ENCODE results near the gene SH3BGR. TPM values are rescaled to one million over a fixed set of nuclear protein-coding genes. Genes with fewer than 3 reads are reported as not detected.
"Not testable (repeated sequence)": the region's sequence is repeated elsewhere in the genome, so short reads cannot be mapped to it uniquely, and the experiment has no call there.

SH3BGR gene
- 1.5 TPM for polyA plus RNA-seq

DNA sequence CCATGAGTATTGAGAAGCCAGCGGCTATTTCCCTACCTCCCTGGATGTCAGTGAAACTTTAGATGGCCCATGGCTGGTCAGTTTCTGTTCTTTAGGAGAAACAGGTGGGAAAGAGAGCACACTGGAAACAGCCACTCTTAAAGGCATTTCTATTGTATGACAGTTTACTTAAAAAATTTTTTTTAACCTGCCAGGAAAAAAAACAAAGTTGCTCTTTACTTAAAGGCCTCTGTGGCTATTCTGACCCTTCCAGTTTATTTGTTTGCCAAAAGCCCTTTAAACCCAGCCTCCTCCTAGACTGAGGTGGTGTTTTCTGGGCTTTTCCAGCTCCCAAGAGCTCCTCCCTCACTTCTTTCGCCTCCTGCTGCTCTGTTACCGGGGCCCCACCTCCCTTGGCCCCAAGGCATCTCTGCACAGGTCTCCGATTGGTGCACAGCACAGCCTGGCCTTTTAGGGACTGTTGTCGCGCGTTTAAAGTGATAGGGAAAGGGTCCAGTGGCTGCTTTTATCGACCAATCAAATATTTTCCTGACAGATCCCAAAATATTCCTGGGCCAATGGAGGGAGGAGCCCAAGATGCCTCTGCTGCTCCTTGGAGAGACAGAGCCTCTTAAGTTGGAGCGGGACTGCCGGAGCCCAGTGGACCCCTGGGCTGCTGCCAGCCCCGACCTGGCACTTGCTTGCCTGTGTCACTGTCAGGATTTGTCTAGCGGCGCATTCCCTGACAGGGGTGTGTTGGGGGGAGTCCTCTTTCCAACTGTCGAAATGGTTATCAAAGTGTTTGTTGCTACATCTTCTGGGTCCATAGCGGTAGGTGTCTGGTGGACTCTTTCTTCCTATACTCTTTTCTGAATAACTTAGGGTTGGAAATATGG lies at the start of gene SH3BGR:
Gene SH3BGR (plus strand): TSS at position 639 of the 875 bp plus-strand sequence. CDS start 127 bp downstream, at position 766.
- no peaks in the 10 kb centered on the region for H3K36me3 Mint-ChIP-seq
- no peaks in the 10 kb centered on the region for H3K27me3 Mint-ChIP-seq
- peak within 1 kb of the TSS in 1 of 4 donors; percentile 35 for H3K4me3 Mint-ChIP-seq
- no peak within 1 kb of the TSS for H3K27ac Mint-ChIP-seq
- H3K9me3 Mint-ChIP-seq: no peaks in the 10 kb centered on the region
- peaks cover 0 to 1% (median 0%) of the 10 kb centered on the region in 3 donors for H3K4me1 Mint-ChIP-seq

DNA sequence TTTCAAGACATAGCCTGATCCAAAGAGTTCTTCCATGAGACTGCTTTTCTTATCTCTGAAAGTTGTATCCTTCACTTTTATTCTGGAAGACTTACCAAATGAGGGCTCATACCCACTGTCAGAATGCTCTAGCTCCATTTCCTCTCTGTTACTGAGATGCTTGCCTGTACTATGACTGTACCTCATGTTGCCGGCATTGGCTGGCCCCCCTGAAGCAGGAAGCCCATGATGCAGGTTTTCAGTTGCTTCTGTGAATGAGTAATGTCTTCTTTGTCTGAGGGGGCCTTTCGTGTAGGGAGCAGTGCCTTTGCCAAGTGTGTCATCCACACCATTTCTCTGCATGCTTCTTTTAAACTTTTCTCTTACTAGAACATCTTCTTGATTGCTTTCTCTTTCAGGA lies 45.7 kb upstream of the SH3BGR start:
- no peaks in the 10 kb centered on the region for H3K27me3 Mint-ChIP-seq
- H3K4me3 Mint-ChIP-seq: peak overlapping the region in 1 of 4 donors; percentile 19
- peaks cover 7% of the 10 kb centered on the region for H3K36me3 Mint-ChIP-seq
- H3K9me3 Mint-ChIP-seq: no peaks in the 10 kb centered on the region
- no peaks in the 10 kb centered on the region for H3K4me1 Mint-ChIP-seq
- no peak overlapping the region for H3K27ac Mint-ChIP-seq

DNA sequence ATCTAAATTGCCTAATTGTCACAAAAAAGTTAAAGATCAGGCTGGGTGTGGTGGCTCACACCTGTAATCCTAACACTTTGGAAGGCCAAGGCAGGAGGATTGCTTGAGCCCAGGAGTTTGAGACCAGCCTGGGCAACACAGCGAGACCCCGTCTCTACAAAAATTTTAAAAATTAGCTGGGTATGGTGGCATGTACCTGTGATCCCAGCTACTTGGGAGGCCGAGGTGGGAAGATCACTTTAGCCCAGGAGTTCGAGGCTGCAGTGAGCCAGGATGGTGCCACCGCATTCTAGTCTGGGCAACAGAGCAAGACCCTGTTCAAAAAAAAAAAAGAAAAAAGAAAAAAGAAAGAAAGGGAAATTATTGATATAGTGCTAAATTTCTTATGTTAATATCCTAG lies 32.6 kb upstream of the SH3BGR start:
- not testable (repeated sequence) for H3K9me3 Mint-ChIP-seq, H3K27me3 Mint-ChIP-seq

DNA sequence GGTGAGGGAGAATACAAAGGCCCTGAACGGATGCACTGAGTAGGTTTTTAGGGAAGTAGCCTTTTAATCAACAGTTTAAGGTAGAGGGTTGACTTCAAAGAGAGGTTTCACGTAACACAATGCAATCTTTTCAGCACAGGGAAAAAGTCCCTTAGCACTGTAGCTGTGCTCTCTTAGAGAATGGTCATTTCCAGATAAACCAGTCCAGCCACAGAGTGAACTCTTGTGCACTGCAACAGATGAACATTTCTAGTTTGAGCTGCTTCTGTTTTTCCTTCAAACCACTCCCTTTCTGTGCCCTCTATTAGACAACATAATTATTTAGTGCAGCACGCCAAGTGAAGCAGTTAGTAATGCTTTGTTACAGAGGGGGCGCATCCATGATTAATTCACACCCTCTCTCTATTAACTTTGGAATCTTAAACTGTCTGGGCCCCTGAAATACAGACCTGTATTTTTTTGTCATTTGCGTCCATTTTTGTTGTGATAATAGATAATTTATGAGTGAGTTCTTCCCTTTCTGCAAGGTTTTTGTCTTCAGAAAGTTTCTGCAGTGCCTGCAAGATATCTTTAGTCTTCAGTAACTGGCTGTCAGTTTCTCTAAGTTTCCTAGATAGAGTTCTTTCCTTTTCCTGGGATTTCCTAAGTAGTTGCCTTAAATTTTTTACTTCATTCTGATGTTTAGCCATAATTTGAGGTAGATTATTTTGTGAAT lies 29.1 kb upstream of the SH3BGR start:
- peaks cover 0 to 1% (median 0%) of the 10 kb centered on the region in 3 donors for H3K4me1 Mint-ChIP-seq
- H3K9me3 Mint-ChIP-seq: no peaks in the 10 kb centered on the region
- no peak overlapping the region for H3K27ac Mint-ChIP-seq
- H3K27me3 Mint-ChIP-seq: no peaks in the 10 kb centered on the region
- no peaks in the 10 kb centered on the region for H3K36me3 Mint-ChIP-seq
- no peak overlapping the region for H3K4me3 Mint-ChIP-seq

More for the DNA sequence above, 32.6 kb upstream of the SH3BGR start:
- H3K27ac Mint-ChIP-seq, H3K4me1 Mint-ChIP-seq, H3K4me3 Mint-ChIP-seq, H3K36me3 Mint-ChIP-seq: not testable (repeated sequence)

DNA sequence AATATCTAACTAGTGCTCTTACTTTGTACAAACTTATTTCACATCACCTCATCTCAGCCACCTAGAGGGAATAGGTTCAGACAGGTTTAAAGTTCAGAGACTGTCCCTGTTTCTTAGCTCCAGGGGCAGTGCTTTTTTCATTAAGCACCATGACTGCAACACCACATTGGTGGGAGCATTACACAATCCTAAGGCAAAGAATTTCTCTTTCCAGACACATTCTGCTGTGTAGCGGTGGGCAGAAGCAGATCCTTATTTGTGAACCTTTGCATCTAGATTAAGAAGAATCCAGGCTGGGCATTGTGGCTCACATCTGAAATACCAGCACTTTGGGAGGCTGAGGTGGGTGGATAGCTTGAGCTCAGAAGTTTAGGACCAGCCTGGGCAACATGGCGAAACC lies 22.3 kb upstream of the SH3BGR start:
- Mint-ChIP-seq H3K27me3 (peaks cover 8% of the 10 kb centered on the region), H3K36me3 (no peaks in the 10 kb centered on the region), H3K4me1 (peaks cover 0 to 4% (median 1%) of the 10 kb centered on the region in 3 donors), H3K27ac (no peak overlapping the region), H3K4me3 (no peak overlapping the region), H3K9me3 (no peaks in the 10 kb centered on the region)

DNA sequence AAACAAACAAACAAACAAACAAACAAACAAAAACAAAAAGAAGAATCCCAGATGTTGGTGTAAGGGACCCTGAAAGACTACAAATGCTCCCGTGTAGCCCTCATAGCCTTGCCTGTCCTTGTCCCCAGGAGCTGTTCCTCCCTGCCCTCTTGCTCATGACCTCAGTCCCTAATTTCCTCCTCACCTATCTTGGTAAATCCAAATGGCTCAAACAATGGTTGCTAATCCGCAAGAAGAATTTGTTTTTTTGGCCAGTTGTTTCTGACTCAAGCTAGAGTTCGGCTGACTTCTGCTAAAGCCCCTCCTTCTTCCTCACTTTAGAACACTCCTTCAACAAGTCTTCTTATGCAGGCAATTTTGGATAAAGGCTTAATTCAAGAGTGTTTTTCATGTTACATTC lies 21.8 kb upstream of the SH3BGR start:
- Mint-ChIP-seq H3K36me3 (no peaks in the 10 kb centered on the region), H3K4me1 (peaks cover 0 to 4% (median 1%) of the 10 kb centered on the region in 3 donors), H3K27ac (no peak overlapping the region), H3K4me3 (no peak overlapping the region), H3K9me3 (no peaks in the 10 kb centered on the region), H3K27me3 (peaks cover 8% of the 10 kb centered on the region)

DNA sequence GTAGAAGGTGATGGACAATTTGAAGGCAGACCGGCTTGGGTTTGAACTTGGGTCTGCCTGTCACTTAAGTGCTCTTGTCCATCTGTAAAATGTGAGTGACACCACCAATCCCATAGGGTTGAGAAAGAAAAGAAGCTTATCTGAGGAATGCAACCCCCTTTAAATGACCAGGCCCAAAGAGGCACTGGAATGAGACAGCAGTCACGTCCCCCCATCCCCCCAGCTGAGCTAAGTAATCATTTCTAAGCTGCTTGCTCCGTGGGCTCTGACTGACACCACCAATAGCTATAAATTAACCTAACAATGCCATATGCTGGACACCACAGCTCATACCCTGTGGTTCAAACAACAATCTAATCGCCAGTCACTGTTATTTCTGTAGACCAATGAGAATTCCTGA lies 21.3 kb upstream of the SH3BGR start:
- peaks cover 0 to 4% (median 1%) of the 10 kb centered on the region in 3 donors for H3K4me1 Mint-ChIP-seq
- H3K4me3 Mint-ChIP-seq: peak overlapping the region in 1 of 4 donors; percentile 49
- no peaks in the 10 kb centered on the region for H3K36me3 Mint-ChIP-seq
- no peak overlapping the region for H3K27ac Mint-ChIP-seq
- H3K9me3 Mint-ChIP-seq: no peaks in the 10 kb centered on the region
- peaks cover 8% of the 10 kb centered on the region for H3K27me3 Mint-ChIP-seq

DNA sequence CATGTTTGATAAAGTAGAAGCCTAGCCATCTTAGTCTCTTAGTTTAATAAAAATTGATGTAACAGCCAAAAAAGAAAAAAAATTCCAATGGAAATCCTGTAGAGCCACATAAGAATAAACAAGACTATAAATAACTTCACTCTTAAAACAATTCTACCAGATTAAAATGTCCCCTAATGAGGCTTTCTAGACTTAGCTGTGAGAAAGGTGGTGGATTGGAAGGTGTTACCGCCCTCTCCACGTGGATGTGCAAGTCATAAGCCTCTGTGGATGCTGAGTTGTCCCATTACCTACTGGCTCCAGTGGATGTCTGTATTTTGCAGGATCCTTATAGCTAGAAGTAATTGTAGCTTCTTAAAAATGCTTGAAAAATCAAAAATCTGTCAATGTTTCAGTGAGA lies 20.8 kb upstream of the SH3BGR start:
- H3K27ac Mint-ChIP-seq: no peak overlapping the region
- no peaks in the 10 kb centered on the region for H3K9me3 Mint-ChIP-seq
- H3K4me3 Mint-ChIP-seq: peak overlapping the region in 1 of 4 donors; percentile 49

DNA sequence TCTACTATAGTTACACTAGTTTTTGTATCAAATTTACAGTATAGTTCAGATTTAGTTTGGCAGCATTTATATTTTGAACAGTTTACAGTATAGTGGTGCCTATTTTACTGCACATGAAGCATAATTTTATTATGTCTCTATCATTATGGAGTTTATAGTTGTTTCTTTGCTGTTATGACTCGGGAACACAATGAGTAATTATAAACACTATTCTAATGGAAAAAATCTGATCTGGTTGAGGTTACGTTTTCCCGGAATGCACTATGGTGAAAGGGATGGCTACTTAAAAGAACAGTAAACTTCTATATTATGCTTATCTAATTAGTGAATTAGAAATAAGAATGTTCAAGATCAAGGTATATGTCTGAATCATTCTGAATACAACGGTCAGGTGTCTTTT lies 16.8 kb upstream of the SH3BGR start:
- H3K36me3 Mint-ChIP-seq: no peaks in the 10 kb centered on the region
- H3K4me1 Mint-ChIP-seq: no peaks in the 10 kb centered on the region
- H3K27ac Mint-ChIP-seq: peak overlapping the region in 1 of 3 donors; percentile 13
- H3K4me3 Mint-ChIP-seq: no peak overlapping the region
- peaks cover 0 to 4% (median 0%) of the 10 kb centered on the region in 3 donors for H3K9me3 Mint-ChIP-seq
- H3K27me3 Mint-ChIP-seq: peaks cover 8% of the 10 kb centered on the region

More for the DNA sequence above, 20.8 kb upstream of the SH3BGR start:
- Mint-ChIP-seq H3K27me3 (peaks cover 8% of the 10 kb centered on the region), H3K4me1 (peaks cover 0 to 4% (median 1%) of the 10 kb centered on the region in 3 donors), H3K36me3 (no peaks in the 10 kb centered on the region)

DNA sequence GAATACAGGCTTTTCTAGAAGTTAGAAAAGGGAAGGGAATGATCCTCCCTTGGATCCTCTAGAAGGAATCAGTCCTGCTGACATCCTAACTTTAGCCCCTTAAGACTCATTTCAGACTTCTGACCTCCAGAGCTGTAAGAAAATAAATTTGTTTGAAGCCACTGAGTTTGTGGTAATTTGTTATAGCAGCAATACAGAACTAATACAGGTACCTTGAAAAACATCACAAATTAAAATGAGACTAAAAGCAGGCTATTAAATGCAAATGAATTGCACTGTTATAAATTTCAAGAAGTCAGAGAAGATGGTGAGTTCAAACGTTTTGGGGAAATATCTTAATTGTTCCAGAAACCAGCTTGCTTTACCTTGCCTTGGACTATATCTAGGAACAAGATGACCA lies 12.5 kb upstream of the SH3BGR start:
- peaks cover 0 to 4% (median 0%) of the 10 kb centered on the region in 3 donors for H3K9me3 Mint-ChIP-seq
- no peak overlapping the region for H3K4me3 Mint-ChIP-seq
- peaks cover 0 to 8% (median 0%) of the 10 kb centered on the region in 3 donors for H3K4me1 Mint-ChIP-seq
- H3K36me3 Mint-ChIP-seq: no peaks in the 10 kb centered on the region
- H3K27ac Mint-ChIP-seq: no peak overlapping the region
- peaks cover 11% of the 10 kb centered on the region for H3K27me3 Mint-ChIP-seq

DNA sequence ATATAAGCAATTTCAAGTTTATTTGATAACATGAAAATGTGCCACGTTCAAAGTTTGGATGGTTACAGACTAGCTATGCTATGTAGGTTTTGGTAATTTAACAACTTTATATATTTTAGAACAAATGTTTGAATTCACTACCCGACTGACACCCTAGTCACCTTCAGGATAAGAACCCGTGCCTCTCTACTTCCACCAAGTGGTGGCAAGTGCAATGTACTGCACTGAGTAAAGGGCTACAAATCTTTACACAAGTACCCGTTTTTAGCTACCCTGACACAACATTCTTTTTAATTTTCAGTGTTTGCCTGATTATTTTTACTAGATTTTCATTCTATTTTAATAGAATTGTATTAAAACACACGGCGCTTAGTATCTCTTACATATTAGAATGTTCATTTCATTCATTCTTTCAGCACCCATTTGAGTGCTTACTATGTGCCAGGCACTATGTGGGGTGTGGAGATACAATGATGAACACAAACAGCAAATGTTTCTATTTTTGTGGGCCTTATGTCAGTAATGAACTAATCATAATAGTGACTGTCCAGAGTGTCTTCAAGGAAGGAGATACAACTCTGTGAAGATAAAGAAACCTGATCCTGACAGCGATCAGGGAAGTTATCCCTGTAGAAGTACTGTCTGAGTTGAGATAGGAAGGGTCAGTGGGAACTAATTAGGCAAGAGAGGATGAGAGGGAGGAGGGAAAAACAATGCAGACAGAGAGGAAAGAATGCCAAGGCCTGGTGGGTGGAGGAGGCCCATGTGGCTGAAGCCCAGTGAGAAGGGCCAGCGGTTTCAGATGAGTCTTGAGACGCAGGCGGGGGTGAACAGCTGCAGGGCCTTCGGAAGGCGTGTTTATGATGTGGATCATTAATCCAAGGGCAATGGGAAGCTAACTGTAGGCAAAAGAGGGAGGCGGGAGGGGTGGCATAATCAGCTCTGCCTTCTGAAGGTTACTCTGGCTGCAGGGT lies 10.0 kb upstream of the SH3BGR start:
- Mint-ChIP-seq H3K27me3 (peaks cover 11% of the 10 kb centered on the region), H3K27ac (peak overlapping the region in 2 of 3 donors; percentile 61 to 75), H3K4me1 (peaks cover 10 to 16% (median 10%) of the 10 kb centered on the region in 3 donors), H3K36me3 (no peaks in the 10 kb centered on the region), H3K9me3 (peaks cover 0 to 4% (median 0%) of the 10 kb centered on the region in 3 donors), H3K4me3 (peak overlapping the region in 1 of 4 donors; percentile 89)

DNA sequence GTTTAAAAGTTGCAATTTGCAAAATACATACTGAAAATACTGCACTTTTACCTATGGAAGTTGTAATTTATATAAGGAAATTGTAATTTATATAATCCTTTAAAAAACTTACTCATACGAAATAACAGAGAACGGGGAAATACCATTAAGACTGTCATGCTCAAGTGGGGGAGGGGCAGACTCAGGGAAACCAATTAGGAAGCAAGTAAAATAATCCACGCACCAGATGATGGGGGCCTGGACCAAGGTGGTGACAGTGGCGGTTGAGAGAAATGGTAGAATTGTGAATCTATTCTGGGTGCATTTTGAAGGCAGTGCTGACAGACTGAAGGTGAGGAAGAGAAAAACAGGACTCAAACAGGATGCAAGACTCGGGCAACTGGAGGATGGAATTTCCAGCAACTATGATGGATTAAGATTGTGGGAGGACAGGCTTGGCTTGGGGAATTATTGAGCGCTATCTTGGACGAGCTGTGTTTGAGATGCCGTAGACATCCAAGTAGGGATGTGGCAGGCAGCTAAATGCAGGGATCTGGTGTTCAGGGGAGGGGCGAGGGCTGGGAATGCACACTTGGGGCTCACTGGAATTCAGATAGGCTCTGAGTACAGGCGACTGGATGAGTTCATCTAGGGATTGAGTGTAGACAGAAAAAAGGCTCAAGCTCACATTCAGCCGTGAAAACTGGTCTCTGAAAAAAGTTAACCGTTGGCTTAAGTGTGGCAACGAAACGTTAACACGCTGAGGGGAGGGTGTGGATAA lies 7.2 kb upstream of the SH3BGR start:
- peaks cover 11% of the 10 kb centered on the region for H3K27me3 Mint-ChIP-seq
- peak overlapping the region; percentile 89 to 99 (median 96) for H3K4me3 Mint-ChIP-seq
- H3K4me1 Mint-ChIP-seq: peaks cover 10 to 16% (median 10%) of the 10 kb centered on the region in 3 donors
- peak overlapping the region; percentile 91 to 98 (median 92) for H3K27ac Mint-ChIP-seq
- H3K9me3 Mint-ChIP-seq: no peaks in the 10 kb centered on the region
- H3K36me3 Mint-ChIP-seq: no peaks in the 10 kb centered on the region

DNA sequence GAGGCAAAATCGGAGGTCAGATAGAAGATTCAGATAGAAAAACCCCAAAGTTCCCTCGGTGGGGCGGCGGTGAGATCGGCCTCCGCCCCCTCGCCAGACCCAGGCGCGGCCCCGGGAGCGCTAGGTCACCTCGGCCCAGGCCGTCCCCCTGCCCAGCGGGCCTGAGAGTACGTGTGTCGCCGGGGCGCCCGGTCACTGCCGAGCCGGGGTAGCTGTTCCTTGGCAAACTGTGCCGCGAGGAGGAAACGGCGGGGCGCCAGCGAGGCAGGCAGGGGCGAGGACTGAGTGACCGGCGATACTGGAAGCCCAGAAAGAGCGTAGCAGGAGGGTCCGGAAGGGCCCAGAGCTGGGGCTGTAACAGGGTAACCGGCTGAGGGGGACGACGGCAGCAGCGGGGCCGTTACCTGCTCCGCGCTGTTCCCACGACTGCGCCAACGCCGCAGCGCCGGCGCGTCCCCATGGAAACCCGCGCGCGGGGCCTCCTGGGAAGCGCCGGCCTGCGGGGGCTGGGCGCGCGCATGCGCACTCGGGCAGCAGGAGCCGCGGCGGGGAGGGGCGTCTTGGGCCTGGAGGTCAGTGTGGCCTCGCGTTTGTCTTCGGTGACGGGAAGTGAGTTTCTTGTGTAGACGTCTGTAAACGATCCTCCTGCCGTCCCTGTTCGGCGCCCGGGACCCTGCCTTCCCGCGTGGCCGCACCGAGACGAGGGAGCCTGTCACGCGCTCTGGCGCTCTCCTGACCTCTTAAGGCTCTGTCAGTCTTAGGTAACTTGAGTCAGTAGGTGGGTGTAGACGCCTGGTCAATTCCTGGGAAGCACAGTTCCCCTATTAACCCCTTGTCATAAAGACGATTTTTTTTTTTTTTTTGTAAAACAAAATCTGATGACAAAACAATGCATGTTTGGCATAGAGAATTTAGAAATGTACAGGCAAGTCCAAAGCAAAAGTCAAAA lies 6.2 kb upstream of the SH3BGR start, which contains the start of gene LCA5L:
Gene LCA5L (minus strand): TSS at position 458 of the 949 bp plus-strand sequence. CDS start 17,285 bp downstream, outside the sequence.
- no peaks in the 10 kb centered on the region for H3K9me3 Mint-ChIP-seq

More for the DNA sequence above, 6.2 kb upstream of the SH3BGR start, which contains the start of gene LCA5L:
- Mint-ChIP-seq H3K27me3 (peaks cover 11% of the 10 kb centered on the region), H3K36me3 (no peaks in the 10 kb centered on the region), H3K4me3 (peak within 1 kb of the TSS; percentile 89 to 99 (median 96)), H3K27ac (peak within 1 kb of the TSS; percentile 92 to 98 (median 97)), H3K4me1 (peaks cover 10 to 16% (median 10%) of the 10 kb centered on the region in 3 donors)
